ENCODE measurements around the gene MAPK8IP2. TPM values are rescaled to one million over a fixed set of nuclear protein-coding genes. Genes with fewer than 3 reads are reported as not detected.

Gene MAPK8IP2
- polyA plus RNA-seq, 1 donor (not counting 4 experiments of a cell fraction or from before 2014, with no cell fraction given): 0.29 TPM

DNA sequence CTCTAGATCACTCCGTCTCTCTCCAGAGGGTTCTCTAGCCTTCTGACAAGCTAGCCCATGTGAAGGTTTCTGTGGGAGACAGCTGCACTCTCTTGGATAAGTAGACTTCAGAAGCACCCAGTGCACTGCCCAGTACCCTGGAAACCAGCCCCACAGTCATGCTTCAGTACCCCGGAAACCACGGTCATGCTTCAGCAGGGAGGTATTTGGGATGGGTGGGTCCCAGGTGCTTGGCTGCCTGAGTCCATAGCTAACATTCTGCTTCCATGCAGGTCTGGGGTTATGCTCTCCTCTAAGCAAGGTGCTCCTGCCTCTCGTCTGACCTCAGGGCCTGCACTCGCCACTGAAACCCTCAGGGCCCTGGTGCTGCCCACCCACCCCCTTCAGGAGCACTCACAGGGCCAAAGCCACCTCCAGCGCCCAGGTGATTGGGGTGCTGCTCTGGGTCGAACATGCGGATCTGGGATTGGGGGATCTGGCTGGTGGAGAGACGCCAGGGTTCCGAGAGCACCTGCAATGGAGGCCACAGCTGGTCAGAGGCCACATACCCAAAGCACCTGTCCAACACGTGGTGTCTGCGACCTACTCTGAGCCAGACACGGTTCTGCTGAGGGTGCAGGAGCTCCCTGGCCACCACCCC is 30.6 kb upstream of the MAPK8IP2 start:
- Histone ChIP-seq H3K36me3 (ENCODE audit: control insufficient read depth in 2 of 2, extremely low read depth in 1 of 2, insufficient read depth in 2 of 2, low read length in 2 of 2) (peaks cover 16 to 29% of the 10 kb centered on the region in 2 experiments), H3K27me3 (ENCODE audit: control insufficient read depth, extremely low read depth, insufficient read depth, low read length) (no peaks in the 10 kb centered on the region), H2AFZ (ENCODE audit: control insufficient read depth, low read length) (no peak overlapping the region), H3K9ac (ENCODE audit: control insufficient read depth, extremely low read depth, insufficient read depth, low read length) (no peak overlapping the region), H3K4me2 (ENCODE audit: control insufficient read depth, extremely low read depth, insufficient read depth, low read depth, low read length) (no peak overlapping the region), H3K9me3 (ENCODE audit: control insufficient read depth, low read depth, low read length) (no peaks in the 10 kb centered on the region), H3K4me1 (ENCODE audit: control insufficient read depth, extremely low read depth, insufficient read depth, low read length) (no peaks in the 10 kb centered on the region), H3K79me2 (ENCODE audit: control insufficient read depth, insufficient read depth, low read length) (no peaks in the 10 kb centered on the region), H4K20me1 (ENCODE audit: control insufficient read depth, extremely low read depth, insufficient read depth, low read length) (no peaks in the 10 kb centered on the region), H3K4me3 (ENCODE audit: control insufficient read depth in 2 of 3, extremely low read depth in 1 of 3, insufficient read depth in 2 of 3, low read depth in 1 of 3, low read length in 3 of 3) (no peak overlapping the region), H3K9me1 (ENCODE audit: control insufficient read depth, extremely low read depth, insufficient read depth, low read length) (no peaks in the 10 kb centered on the region), H3K27ac (ENCODE audit: control insufficient read depth, insufficient read depth, low read length) (no peak overlapping the region)
- FAIRE-seq: no peak
- TF ChIP-seq, protein P1, sequence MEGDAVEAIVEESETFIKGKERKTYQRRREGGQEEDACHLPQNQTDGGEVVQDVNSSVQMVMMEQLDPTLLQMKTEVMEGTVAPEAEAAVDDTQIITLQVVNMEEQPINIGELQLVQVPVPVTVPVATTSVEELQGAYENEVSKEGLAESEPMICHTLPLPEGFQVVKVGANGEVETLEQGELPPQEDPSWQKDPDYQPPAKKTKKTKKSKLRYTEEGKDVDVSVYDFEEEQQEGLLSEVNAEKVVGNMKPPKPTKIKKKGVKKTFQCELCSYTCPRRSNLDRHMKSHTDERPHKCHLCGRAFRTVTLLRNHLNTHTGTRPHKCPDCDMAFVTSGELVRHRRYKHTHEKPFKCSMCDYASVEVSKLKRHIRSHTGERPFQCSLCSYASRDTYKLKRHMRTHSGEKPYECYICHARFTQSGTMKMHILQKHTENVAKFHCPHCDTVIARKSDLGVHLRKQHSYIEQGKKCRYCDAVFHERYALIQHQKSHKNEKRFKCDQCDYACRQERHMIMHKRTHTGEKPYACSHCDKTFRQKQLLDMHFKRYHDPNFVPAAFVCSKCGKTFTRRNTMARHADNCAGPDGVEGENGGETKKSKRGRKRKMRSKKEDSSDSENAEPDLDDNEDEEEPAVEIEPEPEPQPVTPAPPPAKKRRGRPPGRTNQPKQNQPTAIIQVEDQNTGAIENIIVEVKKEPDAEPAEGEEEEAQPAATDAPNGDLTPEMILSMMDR (optimal IDR thresholded peaks at IDR 0.05 in 1 of 3, IDR thresholded peaks at IDR 0.05 in 1 of 3, conservative IDR thresholded peaks at IDR 0.05 in 1 of 3; ENCODE audit: extremely low read depth in 1 of 3, insufficient read depth in 2 of 3, low read length in 3 of 3): no peak
- TF ChIP-seq EZH2 (IDR thresholded peaks at IDR 0.05; ENCODE audit: low read length): no peak
- DNase-seq (ENCODE audit: low read depth, low spot score): no peak
- dilution Hi-C loops (cut with MboI; ENCODE audit: extremely low pct_ligation_motif_present, low sequenced_read_pairs): no loop called here

DNA sequence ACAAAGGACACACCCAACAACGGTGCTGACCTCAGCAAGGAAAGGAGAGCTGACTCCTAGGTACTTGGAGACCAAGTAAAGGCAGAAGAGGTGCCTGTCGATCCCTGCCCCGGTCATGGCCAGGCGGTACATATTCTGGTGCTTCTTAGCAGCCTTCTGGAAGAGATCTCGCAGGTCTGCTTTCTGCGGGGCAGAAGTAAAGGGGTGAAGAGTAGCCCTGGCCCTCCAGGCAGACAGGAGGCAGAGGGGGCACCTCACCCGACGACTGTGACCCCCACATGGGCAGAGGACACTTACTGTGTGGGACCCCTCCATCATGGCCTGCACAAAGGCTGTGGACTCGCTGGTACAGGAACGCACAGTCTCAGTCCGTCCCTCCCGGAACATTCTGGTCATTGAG is 29.7 kb upstream of the MAPK8IP2 start:
- no peak overlapping the region for H3K27ac ChIP-seq (ENCODE audit: control insufficient read depth, insufficient read depth, low read length)
- H3K4me2 ChIP-seq (ENCODE audit: control insufficient read depth, extremely low read depth, insufficient read depth, low read depth, low read length): no peak overlapping the region
- no peaks in the 10 kb centered on the region for H3K4me1 ChIP-seq (ENCODE audit: control insufficient read depth, extremely low read depth, insufficient read depth, low read length)
- DNase-seq (ENCODE audit: low read depth, low spot score) (no peak), FAIRE-seq (no peak)
- H3K4me3 ChIP-seq (ENCODE audit: control insufficient read depth in 2 of 3, extremely low read depth in 1 of 3, insufficient read depth in 2 of 3, low read depth in 1 of 3, low read length in 3 of 3): no peak overlapping the region
- H3K27me3 ChIP-seq (ENCODE audit: control insufficient read depth, extremely low read depth, insufficient read depth, low read length): no peaks in the 10 kb centered on the region
- TF ChIP-seq, protein P1 (optimal IDR thresholded peaks at IDR 0.05 in 1 of 3, IDR thresholded peaks at IDR 0.05 in 1 of 3, conservative IDR thresholded peaks at IDR 0.05 in 1 of 3; ENCODE audit: extremely low read depth in 1 of 3, insufficient read depth in 2 of 3, low read length in 3 of 3): no peak
- TF ChIP-seq EZH2 (IDR thresholded peaks at IDR 0.05; ENCODE audit: low read length): no peak
- H4K20me1 ChIP-seq (ENCODE audit: control insufficient read depth, extremely low read depth, insufficient read depth, low read length): no peaks in the 10 kb centered on the region
- H2AFZ ChIP-seq (ENCODE audit: control insufficient read depth, low read length): no peak overlapping the region
- H3K9me1 ChIP-seq (ENCODE audit: control insufficient read depth, extremely low read depth, insufficient read depth, low read length): no peaks in the 10 kb centered on the region
- dilution Hi-C loops (cut with MboI; ENCODE audit: extremely low pct_ligation_motif_present, low sequenced_read_pairs): no loop called here
- no peaks in the 10 kb centered on the region for H3K79me2 ChIP-seq (ENCODE audit: control insufficient read depth, insufficient read depth, low read length)
- no peak overlapping the region for H3K9ac ChIP-seq (ENCODE audit: control insufficient read depth, extremely low read depth, insufficient read depth, low read length)
- no peaks in the 10 kb centered on the region for H3K9me3 ChIP-seq (ENCODE audit: control insufficient read depth, low read depth, low read length)
- H3K36me3 ChIP-seq (ENCODE audit: control insufficient read depth in 2 of 2, extremely low read depth in 1 of 2, insufficient read depth in 2 of 2, low read length in 2 of 2): peaks cover 16 to 29% of the 10 kb centered on the region in 2 experiments

Data from keratinocyte (primary cell).